ENCODE measurements around the gene ATP6V1B1.
A peak's percentile ranks its signal among the peaks of the same experiment; 100 is the strongest.

ATP6V1B1 gene

DNA sequence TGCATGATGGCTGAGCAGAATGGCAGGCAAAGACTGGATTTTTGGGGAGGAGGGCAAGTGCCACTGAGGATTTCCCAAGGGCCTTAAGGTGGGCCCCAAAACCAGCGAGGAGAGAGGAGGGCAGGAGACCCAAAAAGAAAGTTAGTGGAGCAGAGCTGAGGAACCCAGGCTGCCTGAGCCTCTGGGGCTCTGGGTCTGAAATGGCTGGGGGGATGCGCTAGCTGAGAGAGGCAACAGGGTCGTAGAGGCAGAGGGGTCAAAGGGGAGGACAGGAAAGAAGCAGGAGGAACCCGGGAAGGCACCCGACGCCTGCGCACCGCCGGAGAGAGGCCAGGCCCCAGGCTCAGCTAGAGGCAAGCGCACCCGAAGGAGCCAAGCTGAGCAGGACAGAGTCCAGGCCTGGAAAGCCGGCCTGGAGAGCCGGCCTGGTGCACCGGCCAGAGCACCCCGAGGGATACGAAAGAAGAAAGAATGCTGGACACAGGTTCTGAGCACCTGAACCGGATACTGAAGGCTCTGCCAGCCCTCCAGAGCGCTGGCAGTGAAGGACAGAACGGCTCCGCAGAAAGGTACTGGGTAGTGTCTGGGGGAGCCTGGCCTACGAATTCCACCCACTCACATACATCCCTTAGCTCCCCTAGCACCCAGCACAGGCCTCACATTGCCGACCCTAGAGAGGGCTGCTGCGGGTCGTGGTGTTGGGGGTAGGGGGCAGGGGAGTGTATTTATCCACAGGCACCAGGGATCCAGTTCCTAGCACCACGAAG, 39.5 kb upstream of the ATP6V1B1 start:
- no peaks in the 10 kb centered on the region for H3K36me3 Mint-ChIP-seq (ENCODE audit: low read depth)
- H3K9me3 Mint-ChIP-seq = no peaks in the 10 kb centered on the region
- H3K27ac Mint-ChIP-seq = no peak overlapping the region
- peaks cover 13% of the 10 kb centered on the region for H3K4me1 Mint-ChIP-seq
- peaks cover 90% of the 10 kb centered on the region for H3K27me3 Mint-ChIP-seq
- H3K4me3 Mint-ChIP-seq = no peak overlapping the region
- ATAC-seq (no peak), DNase-seq (no peak)

DNA sequence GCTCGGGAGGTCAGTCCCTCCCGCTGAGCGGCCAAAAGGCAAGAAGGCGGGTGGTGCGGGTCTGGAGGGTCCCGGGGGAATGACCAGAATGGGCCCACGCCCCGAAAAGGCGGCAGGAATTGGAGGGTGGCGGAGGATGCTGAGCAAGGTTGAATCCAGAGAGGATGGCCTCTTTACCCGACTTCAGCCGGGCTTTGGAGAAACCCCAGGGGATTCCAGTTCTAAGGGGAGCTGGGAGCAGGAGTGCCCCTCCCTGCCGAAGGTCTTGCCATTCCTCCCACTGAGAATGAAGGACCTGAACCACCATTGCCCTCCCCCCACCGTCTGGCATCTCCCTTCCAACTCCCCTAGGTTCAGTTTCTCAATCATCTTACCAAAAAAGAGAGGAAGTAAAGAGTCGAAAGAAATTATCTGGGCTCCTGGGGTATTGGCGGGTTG, 38.9 kb upstream of the ATP6V1B1 start:
- no peak overlapping the region for H3K4me3 Mint-ChIP-seq

DNA sequence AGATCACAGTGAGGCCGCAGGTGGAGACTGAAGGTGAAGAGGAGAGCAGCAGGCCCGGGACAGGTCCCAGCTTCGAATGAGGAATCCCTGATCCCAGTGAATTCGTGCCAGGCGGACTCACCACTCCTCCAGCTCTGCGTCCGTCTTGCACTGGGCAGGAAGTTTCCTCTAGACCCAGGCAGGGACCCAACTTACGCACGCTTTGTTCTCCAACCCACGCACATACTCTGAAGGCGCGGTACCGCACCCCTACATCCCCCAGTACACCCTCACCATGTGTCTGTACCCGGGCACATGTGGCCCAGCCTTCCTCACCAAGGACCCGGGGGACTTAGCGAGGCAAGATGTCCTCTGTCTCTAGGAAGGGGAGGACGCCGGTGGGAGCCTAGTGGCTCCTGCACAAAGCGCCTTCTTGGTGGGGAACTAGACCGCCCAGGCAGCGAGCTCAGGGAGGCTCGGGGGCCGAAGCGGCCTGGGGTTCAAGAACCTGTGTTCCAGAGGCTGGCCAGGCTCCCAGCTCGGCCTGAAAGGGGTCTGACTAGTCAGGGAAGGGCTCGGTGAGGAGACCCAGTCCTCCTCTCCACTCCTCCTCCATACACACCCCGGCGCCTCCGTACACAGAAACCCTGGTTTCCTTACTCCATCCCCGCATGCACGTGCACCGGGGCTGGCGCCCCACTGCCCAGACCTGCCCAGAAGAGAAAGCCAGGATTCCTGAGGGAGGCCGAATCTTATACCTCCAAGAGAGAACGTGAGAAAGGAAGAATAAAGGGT, 38.3 kb upstream of the ATP6V1B1 start:
- DNase-seq (no peak), ATAC-seq (no peak)
- H3K4me1 Mint-ChIP-seq = peaks cover 17% of the 10 kb centered on the region
- peaks cover 93% of the 10 kb centered on the region for H3K27me3 Mint-ChIP-seq
- H3K9me3 Mint-ChIP-seq = no peaks in the 10 kb centered on the region
- H3K36me3 Mint-ChIP-seq (ENCODE audit: low read depth) = no peaks in the 10 kb centered on the region
- no peak overlapping the region for H3K4me3 Mint-ChIP-seq
- H3K27ac Mint-ChIP-seq = no peak overlapping the region

More for the DNA sequence above, 38.9 kb upstream of the ATP6V1B1 start:
- Mint-ChIP-seq H3K4me1 (peaks cover 17% of the 10 kb centered on the region), H3K27me3 (peaks cover 89% of the 10 kb centered on the region), H3K9me3 (no peaks in the 10 kb centered on the region), H3K27ac (no peak overlapping the region), H3K36me3 (ENCODE audit: low read depth) (no peaks in the 10 kb centered on the region)
- ATAC-seq = no peak
- DNase-seq = no peak

DNA sequence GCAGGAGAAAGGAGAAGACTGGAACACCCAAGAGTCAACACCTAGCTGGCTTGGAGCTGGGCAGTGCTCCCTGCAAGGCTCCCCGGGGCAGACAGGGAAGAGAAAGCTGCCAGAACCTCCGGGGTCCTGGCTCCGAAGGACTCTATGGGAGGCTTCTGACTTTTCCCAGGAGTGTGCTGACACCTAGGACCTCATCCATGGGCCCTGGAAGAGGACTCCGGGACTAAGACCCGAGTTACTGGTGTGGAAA, 37.8 kb upstream of the ATP6V1B1 start:
- Mint-ChIP-seq H3K27me3 (peaks cover 93% of the 10 kb centered on the region), H3K9me3 (no peaks in the 10 kb centered on the region), H3K4me1 (peaks cover 17% of the 10 kb centered on the region), H3K36me3 (ENCODE audit: low read depth) (no peaks in the 10 kb centered on the region), H3K27ac (no peak overlapping the region), H3K4me3 (no peak overlapping the region)
- DNase-seq (no peak), ATAC-seq (no peak)

DNA sequence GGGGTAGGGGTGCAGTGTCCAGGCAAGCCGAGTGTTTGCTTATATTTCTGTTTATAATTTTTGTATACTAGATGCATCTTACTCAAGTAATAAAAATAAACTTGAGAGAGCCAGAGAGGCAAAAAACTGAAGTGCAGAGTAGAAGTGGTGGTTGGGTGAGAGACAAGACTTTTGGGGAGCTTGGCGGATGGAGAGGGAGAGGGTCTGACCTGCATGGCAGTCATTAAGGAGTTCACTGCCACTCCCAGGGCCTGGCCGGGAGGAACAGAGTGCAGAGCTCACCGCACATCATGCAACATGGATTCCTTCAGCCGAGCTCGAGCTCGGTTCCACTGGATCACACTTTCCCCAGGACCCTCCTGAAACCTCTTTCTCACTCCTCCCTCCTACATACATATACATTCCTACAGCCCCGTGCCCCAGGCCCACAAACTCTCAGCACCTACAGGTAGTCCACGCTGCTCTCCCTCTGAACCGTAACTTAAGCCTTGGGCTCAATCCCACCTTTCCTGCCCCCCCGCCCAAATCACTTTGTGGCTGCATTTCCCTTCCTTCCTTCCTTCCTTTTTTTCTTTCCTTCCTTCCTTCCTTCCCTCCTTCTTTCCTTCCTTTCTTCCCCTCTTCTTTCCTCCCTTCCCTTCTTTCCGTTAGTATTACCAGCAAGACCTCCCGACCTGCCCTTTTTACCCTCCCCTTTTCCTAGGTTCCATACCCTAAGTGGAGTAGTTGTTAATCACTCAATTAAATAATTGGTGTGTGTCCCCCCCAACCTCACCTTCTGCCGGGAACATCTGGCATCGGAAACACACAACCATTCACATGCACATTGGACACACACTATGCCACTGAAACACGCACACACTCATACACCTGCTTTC, 37.1 kb upstream of the ATP6V1B1 start:
- ATAC-seq = no peak
- DNase-seq = no peak
- Mint-ChIP-seq H3K27me3 (peaks cover 92% of the 10 kb centered on the region), H3K9me3 (no peaks in the 10 kb centered on the region), H3K36me3 (ENCODE audit: low read depth) (no peaks in the 10 kb centered on the region), H3K4me1 (peaks cover 17% of the 10 kb centered on the region), H3K4me3 (no peak overlapping the region), H3K27ac (no peak overlapping the region)

DNA sequence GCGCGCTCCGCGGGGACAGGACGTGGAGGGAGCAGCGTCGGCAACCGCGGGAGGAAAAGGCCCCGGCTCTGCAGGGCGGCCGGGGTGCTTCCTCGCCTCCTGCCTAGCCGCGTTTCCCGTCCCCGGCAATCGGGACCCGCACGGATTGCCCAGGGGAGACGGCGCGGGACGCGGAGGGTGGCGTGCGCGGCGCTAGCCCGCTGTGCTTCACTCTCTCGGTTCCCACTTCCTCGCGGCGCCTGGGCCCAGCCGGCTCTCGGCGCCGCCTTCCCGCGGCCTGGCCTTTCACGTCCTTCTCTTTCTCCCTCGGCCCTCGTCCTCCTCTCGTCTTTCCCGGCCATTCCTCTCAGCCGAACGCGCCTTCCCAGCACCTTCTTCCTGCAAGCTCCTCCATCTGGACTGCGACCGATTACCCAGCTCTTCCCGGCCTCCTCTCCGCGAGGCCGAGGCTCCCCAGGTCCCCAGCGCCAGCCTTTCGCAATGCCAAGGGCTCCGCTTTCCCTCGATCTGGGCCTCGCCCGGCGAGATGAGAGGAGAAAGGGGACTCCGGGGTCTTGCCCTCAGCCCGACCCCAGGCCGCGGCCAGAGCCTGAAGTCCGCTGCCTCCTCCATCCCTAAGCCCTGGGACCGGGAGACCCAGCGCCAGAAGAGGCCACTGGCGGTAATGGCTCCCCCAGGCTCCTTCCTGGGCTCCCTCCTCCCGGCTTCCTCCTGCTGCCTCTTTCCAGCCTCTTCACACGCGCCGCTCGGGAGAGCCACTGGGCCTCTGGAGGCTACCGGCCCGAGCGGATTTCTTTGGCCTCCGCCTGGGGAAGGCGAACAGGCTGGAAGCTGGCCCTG, 34.3 kb upstream of the ATP6V1B1 start:
- DNase-seq (no peak), ATAC-seq (no peak)
- Mint-ChIP-seq H3K4me1 (peaks cover 17% of the 10 kb centered on the region), H3K4me3 (peak overlapping the region; percentile 67), H3K36me3 (ENCODE audit: low read depth) (no peaks in the 10 kb centered on the region), H3K27me3 (peaks cover 95% of the 10 kb centered on the region), H3K9me3 (no peaks in the 10 kb centered on the region), H3K27ac (no peak overlapping the region)

DNA sequence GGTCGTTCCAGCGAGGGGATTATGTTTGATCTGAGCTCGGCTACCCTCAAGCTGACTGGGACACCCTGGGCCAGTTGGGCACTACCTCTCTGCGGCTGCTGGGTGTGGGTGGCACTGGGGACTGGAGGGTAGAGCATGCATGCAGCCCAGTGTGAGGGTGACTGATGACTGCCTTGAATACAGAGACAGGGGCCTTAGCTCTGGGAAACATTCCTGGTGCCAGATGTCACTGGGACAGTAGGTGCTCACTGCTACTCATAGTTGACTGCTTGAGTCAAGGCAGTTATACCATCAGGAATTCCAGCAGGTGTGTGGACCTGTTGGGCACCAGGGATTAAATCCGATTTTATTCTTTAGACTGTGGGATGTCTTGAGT, 33.6 kb upstream of the ATP6V1B1 start:
- ATAC-seq (no peak), DNase-seq (no peak)
- Mint-ChIP-seq H3K4me1 (peaks cover 21% of the 10 kb centered on the region), H3K4me3 (no peak overlapping the region), H3K9me3 (no peaks in the 10 kb centered on the region), H3K27me3 (peaks cover 95% of the 10 kb centered on the region), H3K27ac (no peak overlapping the region), H3K36me3 (ENCODE audit: low read depth) (no peaks in the 10 kb centered on the region)

DNA sequence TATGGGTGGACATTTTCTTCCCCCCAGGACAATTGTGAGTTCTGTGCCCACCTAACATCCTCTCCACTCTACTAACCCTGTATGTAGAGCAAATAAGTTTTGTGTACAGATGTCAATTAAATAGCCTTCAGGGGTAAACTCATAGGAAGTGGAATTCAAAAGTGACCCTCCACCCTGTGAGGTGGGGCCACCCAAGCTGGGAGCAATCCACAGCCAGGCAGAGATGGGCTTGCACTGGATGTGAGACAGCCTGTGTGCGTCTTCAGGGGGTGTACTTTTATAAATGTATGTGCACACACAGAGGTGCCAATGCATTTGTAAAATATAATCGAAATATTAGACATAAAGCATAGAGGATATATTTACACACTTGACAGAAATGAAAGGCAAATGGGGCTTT, 33.1 kb upstream of the ATP6V1B1 start:
- DNase-seq = no peak
- Mint-ChIP-seq H3K4me3 (no peak overlapping the region), H3K36me3 (ENCODE audit: low read depth) (no peaks in the 10 kb centered on the region), H3K9me3 (no peaks in the 10 kb centered on the region), H3K27me3 (peaks cover 94% of the 10 kb centered on the region), H3K27ac (no peak overlapping the region), H3K4me1 (peaks cover 20% of the 10 kb centered on the region)
- ATAC-seq = no peak

DNA sequence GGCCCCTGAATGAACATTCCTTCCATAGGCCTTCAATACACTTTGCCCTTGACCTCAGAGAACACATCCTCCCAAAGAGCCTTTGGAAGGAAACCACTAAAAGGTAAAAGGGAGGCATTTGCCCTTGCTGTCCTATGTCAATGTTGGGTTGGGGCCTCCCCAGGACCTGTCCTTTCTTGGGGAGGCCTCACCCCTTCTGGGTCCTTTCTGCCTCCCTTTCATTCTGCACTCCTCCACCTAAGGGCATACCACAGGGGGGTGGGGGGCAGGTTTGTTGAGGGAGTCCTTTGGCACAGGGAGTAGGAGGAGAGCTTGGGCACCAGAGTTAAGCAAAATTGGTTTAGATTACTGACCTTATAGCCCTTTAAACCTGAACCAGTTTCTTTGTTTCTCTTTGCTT, 32.5 kb upstream of the ATP6V1B1 start:
- Mint-ChIP-seq H3K4me3 (no peak overlapping the region), H3K27ac (no peak overlapping the region)

DNA sequence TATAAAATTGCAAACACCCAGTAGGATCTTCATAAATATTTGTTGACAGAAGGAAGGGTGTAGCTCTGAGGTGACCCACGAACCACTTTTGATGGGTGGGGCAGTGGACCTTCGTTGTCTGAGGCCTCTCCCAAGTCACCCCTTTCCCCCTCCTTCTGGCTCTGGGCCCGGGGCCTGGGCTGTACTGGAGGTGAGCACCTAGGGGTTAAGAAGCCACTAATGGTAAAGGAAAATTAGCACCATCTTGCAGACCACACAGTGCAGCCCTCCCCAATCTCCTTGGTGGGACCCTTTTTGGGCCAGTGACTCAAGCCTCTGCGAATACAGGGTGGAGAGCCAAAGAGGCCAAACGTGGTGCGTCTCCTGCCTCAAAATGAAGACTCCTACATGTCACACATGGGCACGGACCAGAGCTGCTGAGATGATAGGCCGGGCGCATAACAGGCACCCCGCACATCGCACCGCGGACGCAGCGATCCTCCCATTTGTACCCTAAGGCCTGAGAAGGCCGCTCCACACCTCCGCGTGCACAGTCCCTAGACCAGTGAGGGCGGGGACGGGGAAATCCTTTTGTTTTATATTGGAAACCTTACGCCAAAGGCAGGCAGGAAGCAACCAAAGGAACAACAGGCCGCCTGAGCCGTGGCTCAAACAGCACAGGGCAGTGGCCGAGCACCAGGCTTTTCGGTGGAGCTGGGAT, 31.9 kb upstream of the ATP6V1B1 start:
- no peak for ATAC-seq
- Mint-ChIP-seq H3K9me3 (no peaks in the 10 kb centered on the region), H3K4me3 (no peak overlapping the region), H3K4me1 (peaks cover 20% of the 10 kb centered on the region), H3K27me3 (peaks cover 92% of the 10 kb centered on the region), H3K36me3 (ENCODE audit: low read depth) (no peaks in the 10 kb centered on the region), H3K27ac (no peak overlapping the region)
- DNase-seq = no peak

More for the DNA sequence above, 32.5 kb upstream of the ATP6V1B1 start:
- Mint-ChIP-seq H3K4me1 (peaks cover 20% of the 10 kb centered on the region), H3K9me3 (no peaks in the 10 kb centered on the region), H3K27me3 (peaks cover 92% of the 10 kb centered on the region), H3K36me3 (ENCODE audit: low read depth) (no peaks in the 10 kb centered on the region)
- no peak for DNase-seq
- no peak for ATAC-seq

DNA sequence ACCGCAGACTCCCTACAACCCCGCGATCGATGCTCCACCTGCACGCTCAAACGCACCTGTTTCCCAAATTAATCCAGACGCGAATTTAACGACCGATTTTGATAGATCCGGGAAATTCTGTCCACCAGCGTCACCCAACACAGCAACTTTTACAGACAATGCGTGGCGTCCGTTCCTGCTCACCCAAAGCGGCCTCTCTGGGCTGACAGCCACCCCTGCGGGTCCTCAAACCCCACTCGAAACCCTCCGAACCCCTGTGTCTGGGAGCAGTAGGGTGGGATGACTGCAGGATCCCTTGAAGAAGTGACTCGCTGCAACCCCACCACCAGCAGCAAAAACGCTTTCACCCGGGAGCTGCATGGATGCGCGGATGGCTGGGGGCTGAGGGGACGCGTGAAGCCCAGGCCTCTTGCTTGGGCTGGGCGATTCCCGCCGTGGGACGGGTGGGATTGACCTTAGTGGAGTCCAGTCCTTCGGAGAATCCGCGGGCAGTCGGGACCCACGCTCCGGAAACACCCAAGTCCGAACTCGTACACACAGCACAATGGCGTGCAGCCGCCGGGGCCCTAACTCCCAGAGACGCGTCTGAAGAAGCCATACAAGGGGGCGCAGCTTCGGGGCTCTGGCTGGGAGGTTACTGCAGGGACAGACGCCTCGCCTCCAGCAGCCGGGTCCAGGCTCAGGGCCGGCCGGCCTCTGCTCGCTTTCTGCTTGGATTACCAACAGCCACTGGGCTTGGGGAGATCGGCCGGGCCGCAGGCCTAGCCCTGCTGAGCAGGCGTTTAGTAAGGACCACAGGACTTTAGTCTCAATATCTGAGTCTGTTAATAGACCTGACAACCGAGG, 31.1 kb upstream of the ATP6V1B1 start:
- Mint-ChIP-seq H3K4me3 (no peak overlapping the region), H3K27me3 (peaks cover 85% of the 10 kb centered on the region), H3K9me3 (no peaks in the 10 kb centered on the region), H3K27ac (no peak overlapping the region), H3K4me1 (peaks cover 20% of the 10 kb centered on the region), H3K36me3 (ENCODE audit: low read depth) (no peaks in the 10 kb centered on the region)
- no peak for ATAC-seq
- DNase-seq = no peak

DNA sequence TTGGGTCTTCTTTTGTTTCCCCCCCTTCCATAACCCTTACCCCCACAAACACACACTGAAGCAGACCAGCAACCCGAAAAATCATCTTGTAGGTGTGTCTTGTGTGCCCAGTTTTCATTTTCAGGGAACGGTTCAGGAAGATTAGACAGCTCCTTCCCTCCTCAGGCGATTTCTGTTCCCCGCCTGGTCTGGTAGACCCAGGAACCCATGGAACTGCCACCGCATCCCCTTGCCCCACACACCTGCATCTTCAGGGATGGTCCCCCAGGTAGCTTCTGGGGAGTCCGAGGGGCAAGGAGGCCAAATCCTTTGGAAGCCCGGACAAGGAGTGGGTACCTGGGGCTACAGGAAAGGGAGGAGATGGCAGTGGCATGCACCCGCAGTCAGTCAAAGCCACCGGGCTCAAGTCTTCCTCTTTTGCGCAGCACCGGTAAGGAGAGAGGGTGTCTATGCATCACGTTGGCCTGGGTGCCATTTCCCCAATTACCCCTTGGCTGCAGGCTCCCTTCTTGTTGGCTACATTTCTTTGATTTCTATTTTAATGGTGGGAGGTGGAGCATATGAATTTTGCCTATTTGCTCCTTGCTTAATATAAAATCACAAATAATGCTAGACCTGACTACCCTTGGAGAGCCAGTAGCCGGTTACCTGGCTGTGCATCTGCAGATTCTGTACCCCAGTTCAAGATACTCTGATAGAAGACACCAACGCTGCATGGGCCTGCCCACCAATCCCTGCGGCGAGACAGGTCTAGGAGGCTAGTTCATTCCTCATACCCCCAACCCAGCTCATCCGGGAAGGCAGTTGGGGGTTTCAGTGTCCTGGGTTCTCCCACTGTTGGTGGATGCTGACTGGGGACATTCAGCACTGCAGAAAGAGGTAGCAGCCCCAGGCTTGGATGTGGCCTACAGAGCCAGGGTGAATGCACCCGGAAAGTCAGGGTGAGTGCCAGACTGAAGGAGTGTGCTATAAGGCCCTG, 30.0 kb upstream of the ATP6V1B1 start:
- no peaks in the 10 kb centered on the region for H3K36me3 Mint-ChIP-seq (ENCODE audit: low read depth)
- H3K4me3 Mint-ChIP-seq = no peak overlapping the region
- H3K27ac Mint-ChIP-seq = no peak overlapping the region
- H3K9me3 Mint-ChIP-seq = no peaks in the 10 kb centered on the region
- H3K4me1 Mint-ChIP-seq = peaks cover 15% of the 10 kb centered on the region
- H3K27me3 Mint-ChIP-seq = peaks cover 79% of the 10 kb centered on the region
- ATAC-seq = no peak
- DNase-seq = no peak
